ENCODE data around the gene CREBL2. TPM values are rescaled to one million over a fixed set of nuclear protein-coding genes. Genes with fewer than 3 reads are reported as not detected.

Gene CREBL2
- polyA plus RNA-seq, 1 experiment = 31.0 TPM

Other genes starting within 250 kb of the CREBL2 start
- 11.1 and 12.8 TPM in 2 replicates for gene DUSP16, start 49.0 kb upstream of the CREBL2 start, polyA plus RNA-seq (2011; rRNA removed)
- gene GPR19, start 84.3 kb downstream of the CREBL2 start, polyA plus RNA-seq (2011; rRNA removed) = 0.09 and 0.16 TPM in 2 replicates
- 17.9 and 23.1 TPM in 2 replicates for gene CDKN1B, start 105.5 kb downstream of the CREBL2 start, polyA plus RNA-seq (2011; rRNA removed)
- gene APOLD1, start 173.8 kb downstream of the CREBL2 start, polyA plus RNA-seq (2011; rRNA removed) = 2.2 and 2.6 TPM in 2 replicates
- 91.3 and 113 TPM in 2 replicates for gene DDX47, start 201.5 kb downstream of the CREBL2 start, polyA plus RNA-seq (2011; rRNA removed)

All from AG04450 (cell line).